NCI-H1930 (cell line): ENCODE measurements around the gene C13orf46.
"Not testable (repeated sequence)": the region's sequence is repeated elsewhere in the genome, so short reads cannot be mapped to it uniquely, and the experiment has no call there.

Source experiments
- DNase-seq, 2 experiments: peaks; one replicate each; lab custom pipeline; 2025; lab: John Stamatoyannopoulos, UW

C13orf46 gene

DNA sequence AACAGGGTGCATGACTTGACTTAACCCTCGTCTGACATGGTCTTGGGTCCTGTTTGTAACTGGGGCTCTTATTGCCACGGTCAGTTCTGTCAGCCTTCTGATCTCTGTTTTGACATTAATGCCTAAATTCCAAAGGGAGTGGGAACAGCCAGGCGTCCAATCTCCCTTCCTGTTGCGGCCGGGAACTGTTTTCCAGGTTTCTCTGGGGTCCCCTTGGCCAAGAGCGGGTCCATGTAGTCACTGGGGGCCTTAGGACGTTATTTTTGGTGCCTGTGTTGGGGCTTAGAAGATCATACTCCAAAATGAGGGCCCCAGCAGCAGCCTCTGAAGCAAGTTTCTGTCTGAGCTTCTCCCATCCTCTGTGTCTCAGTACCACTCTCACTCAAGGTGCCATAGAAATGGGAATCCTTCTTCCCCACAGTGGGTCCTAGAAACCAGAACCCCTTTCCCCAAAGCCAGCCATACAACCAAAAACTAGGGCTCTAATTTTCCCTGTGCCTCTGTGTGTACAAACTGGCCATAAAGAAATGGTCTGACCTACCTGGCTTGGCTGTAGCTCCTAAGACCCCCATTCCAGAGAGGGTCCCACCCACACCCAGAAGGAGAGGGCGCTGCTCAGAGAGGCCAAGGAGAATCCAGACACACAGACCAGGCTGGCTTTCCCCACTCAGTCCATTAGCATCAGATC is 50.4 kb downstream of the C13orf46 start:
- DNase-seq = no peak

GRCh38 chr13:113922412-113923118 is 51.3 kb downstream of the C13orf46 start:
- no peak for DNase-seq

GRCh38 chr13:113921763-113922162 is 52.1 kb downstream of the C13orf46 start:
- DNase-seq = no peak

- no peak for DNase-seq
Measured at GRCh38 chr13:113920606-113921286, 53.1 kb downstream of the C13orf46 start.

- no peak for DNase-seq
Measured at GRCh38 chr13:113919761-113920559, 53.9 kb downstream of the C13orf46 start.

- no peak for DNase-seq
Measured at GRCh38 chr13:113918981-113919701, 54.7 kb downstream of the C13orf46 start.

DNA sequence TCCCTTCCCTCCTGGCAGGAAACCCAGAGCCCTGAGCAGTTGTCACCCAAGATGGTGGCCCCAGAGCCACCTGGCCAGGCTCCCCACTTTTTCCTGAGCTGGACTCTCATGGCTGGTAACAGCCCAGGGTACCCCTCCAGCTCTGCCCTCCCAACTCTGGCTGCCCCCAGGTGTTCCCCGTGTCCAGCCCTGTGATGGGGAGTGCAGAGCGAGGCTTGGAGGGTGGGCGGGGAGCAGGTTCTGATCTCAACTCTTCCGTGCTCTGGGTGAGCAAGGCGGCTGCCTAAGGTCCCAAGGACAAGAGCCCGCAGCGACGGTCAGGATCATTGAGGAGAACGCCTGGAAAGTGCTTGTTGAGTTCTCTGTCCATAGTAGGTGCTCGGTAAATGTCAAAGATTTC is 55.3 kb downstream of the C13orf46 start:
- no peak for DNase-seq

DNA sequence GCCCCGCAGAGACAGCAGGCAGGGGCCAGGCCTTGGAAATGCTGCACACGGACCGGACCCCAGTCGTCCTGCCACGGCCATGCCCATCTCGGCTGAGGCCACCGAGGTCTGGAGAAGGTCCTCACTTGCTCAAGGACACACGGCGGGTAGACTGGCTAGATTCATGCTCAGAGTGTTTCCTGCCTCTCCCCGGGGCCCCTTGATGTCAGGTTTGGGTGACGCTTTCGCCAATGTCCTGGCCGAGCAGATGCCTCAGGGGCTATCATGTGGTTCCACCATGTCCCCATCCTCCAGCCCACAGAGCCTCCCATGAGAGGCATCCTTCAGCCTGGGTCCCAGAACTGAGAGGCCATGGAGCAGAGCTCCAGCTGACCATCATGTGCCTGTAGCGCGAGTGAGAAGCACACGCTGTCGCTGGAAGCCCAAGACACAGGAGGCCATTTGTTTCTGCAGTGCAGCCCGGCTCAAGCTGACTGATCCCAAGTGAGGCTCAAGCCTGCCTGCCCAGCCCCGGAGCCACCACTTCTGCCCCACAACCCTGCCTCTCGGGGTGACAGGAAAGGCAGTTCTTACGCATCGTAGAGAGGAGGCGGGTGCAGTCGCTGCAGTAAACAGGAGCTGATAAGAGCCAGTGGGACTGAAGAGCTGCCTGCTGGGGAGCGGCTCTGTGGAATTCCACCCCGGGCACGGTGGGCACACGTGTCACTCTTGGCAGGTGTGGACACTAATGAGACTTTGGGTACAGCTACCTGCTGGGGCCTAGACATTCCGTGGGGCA is 56.1 kb downstream of the C13orf46 start:
- DNase-seq = no peak

GRCh38 chr13:113917096-113917495 is 56.8 kb downstream of the C13orf46 start:
- DNase-seq = no peak

DNA sequence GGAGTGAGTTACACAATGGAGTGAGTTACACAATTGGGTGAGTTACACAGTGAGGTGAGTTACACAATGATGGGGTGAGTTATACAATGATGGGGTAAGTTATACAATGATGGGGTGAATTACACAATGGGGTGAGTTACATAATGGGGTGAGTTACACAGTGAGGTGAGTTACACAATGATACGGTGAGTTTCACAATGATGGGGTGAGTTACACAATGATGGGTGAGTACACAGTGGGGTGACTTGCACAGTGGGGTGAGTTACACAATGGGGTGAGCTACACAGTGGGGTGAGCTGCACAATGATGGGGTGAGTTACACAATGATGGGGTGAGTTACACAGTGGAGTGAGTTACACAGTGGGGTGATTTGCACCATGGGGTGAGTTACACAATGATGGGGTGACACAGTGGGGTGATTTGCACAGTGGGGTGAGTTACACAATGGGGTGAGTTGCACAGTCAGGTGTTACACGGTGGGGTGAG is 57.5 kb downstream of the C13orf46 start:
- no peak for DNase-seq

GRCh38 chr13:113915786-113916329 is 58.0 kb downstream of the C13orf46 start:
- no peak for DNase-seq

GRCh38 chr13:113915012-113915763 is 58.7 kb downstream of the C13orf46 start:
- DNase-seq = no peak

DNA sequence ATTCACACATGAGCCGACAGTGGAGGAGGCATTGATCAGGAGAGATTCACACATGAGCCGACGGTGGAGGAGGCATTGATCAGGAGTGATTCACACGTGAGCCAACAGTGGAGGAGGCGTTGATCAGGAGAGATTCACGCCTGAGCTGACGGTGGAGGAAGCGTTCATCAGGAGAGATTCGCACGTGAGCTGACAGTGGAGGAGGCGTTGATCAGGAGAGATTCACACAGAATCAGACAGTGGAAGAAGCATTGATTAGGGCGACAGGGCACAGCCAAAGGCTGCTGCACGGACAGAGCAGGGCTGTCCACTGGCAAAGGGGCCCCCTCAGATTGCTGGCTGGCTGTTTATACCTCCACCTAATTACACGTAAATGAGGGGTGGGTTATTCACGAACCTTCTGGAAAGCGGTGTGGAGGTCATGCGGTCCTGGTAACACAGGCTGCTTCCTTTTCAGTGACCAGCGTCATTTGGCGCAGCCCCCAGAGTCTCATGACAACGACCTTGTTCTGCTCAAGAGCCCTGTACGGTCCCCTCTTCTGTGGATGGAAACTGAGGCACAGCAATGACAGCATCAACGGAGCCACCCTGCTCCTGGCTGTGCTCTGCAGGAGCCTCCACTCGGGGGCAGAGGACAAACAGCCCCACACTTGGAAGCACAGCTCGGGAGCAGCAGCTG is 59.4 kb downstream of the C13orf46 start:
- no peak for DNase-seq

DNA sequence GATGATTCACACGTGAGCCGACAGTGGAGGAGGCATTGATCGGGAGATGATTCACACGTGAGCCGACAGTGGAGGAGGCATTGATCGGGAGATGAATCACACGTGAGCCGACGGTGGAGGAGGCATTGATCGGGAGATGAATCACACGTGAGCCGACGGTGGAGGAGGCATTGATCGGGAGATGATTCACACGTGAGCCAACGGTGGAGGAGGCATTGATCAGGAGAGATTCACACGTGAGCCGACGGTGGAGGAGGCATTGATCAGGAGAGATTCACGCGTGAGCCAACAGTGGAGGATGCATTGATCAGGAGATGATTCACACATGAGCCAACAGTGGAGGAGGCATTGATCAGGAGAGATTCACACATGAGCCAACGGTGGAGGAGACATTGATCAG is 60.0 kb downstream of the C13orf46 start:
- DNase-seq = not testable (repeated sequence)

GRCh38 chr13:113913408-113913807 is 60.5 kb downstream of the C13orf46 start:
- not testable (repeated sequence) for DNase-seq

DNA sequence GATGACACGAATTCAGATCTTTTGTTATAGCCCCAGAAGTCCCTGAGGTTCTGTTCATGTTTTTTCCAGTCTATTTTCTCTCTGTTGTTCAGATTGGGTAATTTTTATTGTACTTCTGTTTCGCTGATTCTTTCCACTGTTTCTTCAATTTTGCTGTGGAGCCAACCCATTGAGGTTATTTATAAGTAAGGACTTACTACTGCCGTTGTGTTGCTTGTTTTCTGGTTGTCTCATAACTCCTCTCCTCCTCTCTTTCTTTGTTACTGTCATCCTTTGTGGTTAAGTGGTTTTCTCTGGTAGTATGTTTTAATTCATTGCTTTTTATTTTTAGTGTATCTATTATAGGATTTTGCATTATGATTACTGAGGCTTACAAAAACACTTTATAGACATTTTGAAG is 61.3 kb downstream of the C13orf46 start:
- no peak for DNase-seq

- DNase-seq = no peak
Measured at GRCh38 chr13:113907635-113908617, 66.0 kb downstream of the C13orf46 start.

GRCh38 chr13:113906571-113906970 is 67.3 kb downstream of the C13orf46 start:
- no peak for DNase-seq
